ENCODE results near the gene TACC2.

- TF ChIP-seq EZH2 (IDR thresholded peaks at IDR 0.05; ENCODE audit: borderline replicate concordance, low read depth, low read length, severe bottlenecking) (no peak), CTCF (IDR thresholded peaks at IDR 0.05; ENCODE audit: extremely low read depth in 1 of 2, insufficient read depth in 1 of 2, low read depth in 1 of 2, low read length in 2 of 2) (no peak), POLR2A (IDR thresholded peaks at IDR 0.05; ENCODE audit: low read depth, low read length) (no peak), JUN (IDR thresholded peaks at IDR 0.05; ENCODE audit: borderline replicate concordance, insufficient read depth, insufficient read length, low read depth) (no peak), MAX (IDR thresholded peaks at IDR 0.05; ENCODE audit: insufficient read depth, insufficient read length) (no peak), POLR2AphosphoS5 (IDR thresholded peaks at IDR 0.05; ENCODE audit: insufficient read depth, low read depth, low read length) (no peak), GATA2 (IDR thresholded peaks at IDR 0.05; ENCODE audit: insufficient read depth, insufficient read length, low read depth, low read length) (no peak)
Observed at GRCh38 chr10:122298206-122298597, 309.2 kb downstream of the TACC2 start.
